Tibial nerve (tissue), 4 donors: ENCODE measurements around the gene FNDC4. TPM values are rescaled to one million over a fixed set of nuclear protein-coding genes. Genes with fewer than 3 reads are reported as not detected.
A peak's percentile ranks its signal among the peaks of the same experiment; 100 is the strongest.
"Not testable (repeated sequence)": the region's sequence is repeated elsewhere in the genome, so short reads cannot be mapped to it uniquely, and the experiment has no call there.

ENCODE experiments used
- DNase-seq, 2 donors: peaks; one replicate each; pipeline ENCODE4 v3.0.0-alpha.2; 2019; ENCODE audit warnings: low spot score in 2 of 2
- H3K27ac ChIP-seq, 4 donors: fragments of 200-600 bp; sonication (generic) in 3 of 4; one replicate each; pipeline ENCODE4 v1.5.1; 2017 to 2019; ENCODE audit warnings: mild to moderate bottlenecking in 1 of 4
- H3K27me3 ChIP-seq, 2 donors: fragments of 200-600 bp; sonication (generic) in 1 of 2; one replicate each; pipeline versions ENCODE4 v1.5.1 to v1.6.0; 2017 to 2019
- H3K36me3 ChIP-seq, 3 donors: fragments of 200-600 bp; sonication (generic); one replicate each; pipeline ENCODE4 v1.5.1; 2018 to 2019
- H3K4me1 ChIP-seq, 4 donors: fragments of 200-600 bp; sonication (generic) in 3 of 4; one replicate each; pipeline ENCODE4 v1.5.1; 2017 to 2019
- H3K4me3 ChIP-seq, 4 donors: fragments of 200-600 bp; sonication (generic) in 3 of 4; one replicate each; pipeline ENCODE4 v1.5.1; 2017 to 2019; ENCODE audit warnings: mild to moderate bottlenecking in 1 of 4, moderate library complexity in 1 of 4
- H3K9me3 ChIP-seq, 4 donors: fragments of 200-600 bp; sonication (generic) in 3 of 4; one replicate each; pipeline ENCODE4 v1.5.1; 2017 to 2019
- EP300 ChIP-seq, 2 donors: sonication (generic); formaldehyde crosslinking; IDR thresholded peaks; one replicate each; pipeline ENCODE4 v1.6.1; 2017; ENCODE audit warnings: antibody characterized with exemption in 2 of 2, mild to moderate bottlenecking in 1 of 2
- POLR2A ChIP-seq, 2 donors: fragments of 450-650 bp; IDR thresholded peaks; one replicate each; pipeline ENCODE4 v1.6.1; 2017; ENCODE audit warnings: antibody characterized with exemption in 2 of 2, mild to moderate bottlenecking in 2 of 2, moderate library complexity in 2 of 2
- WGBS, 2 donors: methylation state at CpG; one replicate each; pipeline ENCODE4 v1.1.5; 2018; 5-methylcytosine and 5-hydroxymethylcytosine counted together
- total RNA-seq, 4 donors: library from RNA; depleted of rRNA; stranded (reverse); fragments of >200 nt; gene quantifications; one replicate each; pipeline ENCODE4 v1.1.0, GENCODE V29; 2016
- TF ChIP-seq, protein P1 (sequence below), 5 experiments: fragments of 200-600 bp in 3 of 5; fragments of 450-650 bp in 2 of 5; sonication (generic) in 3 of 5; IDR thresholded peaks; one replicate each; pipeline ENCODE4 v1.5.1; 2016 to 2019; ENCODE audit warnings: antibody characterized with exemption in 5 of 5, mild to moderate bottlenecking in 3 of 5, moderate library complexity in 2 of 5

FNDC4 gene, protein sequence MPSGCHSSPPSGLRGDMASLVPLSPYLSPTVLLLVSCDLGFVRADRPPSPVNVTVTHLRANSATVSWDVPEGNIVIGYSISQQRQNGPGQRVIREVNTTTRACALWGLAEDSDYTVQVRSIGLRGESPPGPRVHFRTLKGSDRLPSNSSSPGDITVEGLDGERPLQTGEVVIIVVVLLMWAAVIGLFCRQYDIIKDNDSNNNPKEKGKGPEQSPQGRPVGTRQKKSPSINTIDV
- 10 to 100 TPM in 2 of 4 donors, 1 to 10 TPM in 2; 7.0 to 30.3 (median 9.3) TPM for total RNA-seq

DNA sequence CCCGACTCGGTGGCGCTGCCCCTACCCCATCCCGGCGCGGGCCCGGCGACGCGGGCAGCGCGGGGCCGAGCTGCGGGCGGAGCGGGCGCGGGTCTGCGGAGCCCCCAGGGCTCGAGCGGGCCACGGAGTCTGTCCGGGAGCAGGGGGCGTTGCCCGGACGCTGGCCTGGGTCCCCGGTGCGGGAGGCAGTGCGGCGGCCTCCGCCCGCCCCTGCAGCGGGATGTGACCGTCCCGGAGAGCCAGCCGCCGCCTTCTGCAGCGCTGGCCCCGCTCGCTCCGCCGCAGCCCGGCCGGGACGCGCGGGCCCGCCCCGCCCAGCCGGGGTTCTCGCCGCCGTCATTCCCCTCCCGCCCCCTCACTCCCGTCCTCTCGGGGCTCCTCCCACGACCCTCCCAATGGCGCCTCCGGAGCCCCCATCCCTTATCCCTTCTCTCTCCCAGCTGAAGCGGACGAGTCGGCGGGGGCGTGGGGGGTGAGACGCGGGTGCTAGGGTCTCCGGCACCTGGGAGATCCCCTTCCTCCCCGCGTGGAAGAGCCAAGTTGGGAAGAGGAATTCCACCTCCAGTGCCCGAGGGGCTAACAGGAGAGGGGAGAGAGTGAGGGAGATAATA, at the start of gene FNDC4:
Gene FNDC4 (minus strand): TSS at position 257 of the 611 bp plus-strand sequence. CDS start 521 bp downstream, outside the sequence.
- Histone ChIP-seq H3K9me3 (no peaks in the 10 kb centered on the region), H3K27ac (peak within 1 kb of the TSS in 3 of 4 donors; percentile 3 to 72 (median 46)), H3K4me1 (peaks cover 0 to 20% (median 3%) of the 10 kb centered on the region in 4 donors), H3K27me3 (peaks cover 0 to 14% of the 10 kb centered on the region in 2 donors), H3K36me3 (peaks cover 0 to 6% (median 0%) of the 10 kb centered on the region in 3 donors), H3K4me3 (peak within 1 kb of the TSS; percentile 45 to 73 (median 48))
- no peak for DNase-seq
- TF ChIP-seq, protein P1, sequence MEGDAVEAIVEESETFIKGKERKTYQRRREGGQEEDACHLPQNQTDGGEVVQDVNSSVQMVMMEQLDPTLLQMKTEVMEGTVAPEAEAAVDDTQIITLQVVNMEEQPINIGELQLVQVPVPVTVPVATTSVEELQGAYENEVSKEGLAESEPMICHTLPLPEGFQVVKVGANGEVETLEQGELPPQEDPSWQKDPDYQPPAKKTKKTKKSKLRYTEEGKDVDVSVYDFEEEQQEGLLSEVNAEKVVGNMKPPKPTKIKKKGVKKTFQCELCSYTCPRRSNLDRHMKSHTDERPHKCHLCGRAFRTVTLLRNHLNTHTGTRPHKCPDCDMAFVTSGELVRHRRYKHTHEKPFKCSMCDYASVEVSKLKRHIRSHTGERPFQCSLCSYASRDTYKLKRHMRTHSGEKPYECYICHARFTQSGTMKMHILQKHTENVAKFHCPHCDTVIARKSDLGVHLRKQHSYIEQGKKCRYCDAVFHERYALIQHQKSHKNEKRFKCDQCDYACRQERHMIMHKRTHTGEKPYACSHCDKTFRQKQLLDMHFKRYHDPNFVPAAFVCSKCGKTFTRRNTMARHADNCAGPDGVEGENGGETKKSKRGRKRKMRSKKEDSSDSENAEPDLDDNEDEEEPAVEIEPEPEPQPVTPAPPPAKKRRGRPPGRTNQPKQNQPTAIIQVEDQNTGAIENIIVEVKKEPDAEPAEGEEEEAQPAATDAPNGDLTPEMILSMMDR (IDR thresholded peaks at IDR 0.05) = no peak
- no peak for TF ChIP-seq POLR2A (IDR thresholded peaks at IDR 0.05)
- TF ChIP-seq EP300 (IDR thresholded peaks at IDR 0.05) = no peak
- WGBS, 2 donors = 1% methylated on average over 26 to 36 of the region's 70 CpGs

DNA sequence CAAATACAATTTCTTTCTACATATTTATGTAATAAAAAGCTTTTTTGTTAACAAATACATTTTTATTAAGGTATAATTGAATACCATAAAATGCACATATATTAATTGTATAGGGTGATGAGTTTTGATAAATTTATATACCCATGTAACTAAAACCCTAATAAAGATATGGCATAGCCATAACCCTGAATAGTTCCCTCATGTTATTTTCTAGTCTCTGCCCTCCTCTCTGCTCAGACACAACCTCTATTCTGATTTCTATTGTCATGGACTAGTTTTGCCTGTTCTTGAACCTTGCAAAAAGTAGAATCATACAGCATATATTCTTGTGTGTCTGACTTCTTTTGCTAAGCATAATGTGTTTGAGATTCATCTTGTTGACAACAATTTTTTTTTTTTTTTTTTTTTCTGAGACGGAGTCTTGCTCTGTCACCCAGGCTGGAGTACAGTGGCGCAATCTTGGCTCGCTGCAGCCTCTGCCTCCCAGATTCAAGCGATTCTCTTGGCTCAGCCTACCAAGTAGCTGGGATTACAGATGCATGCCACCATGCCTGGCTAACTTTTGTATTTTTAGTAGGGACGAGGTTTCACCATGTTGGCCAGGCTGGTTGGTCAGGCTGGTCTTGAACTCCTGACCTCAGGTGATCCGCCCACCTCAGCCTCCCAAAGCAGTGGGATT, 49.3 kb upstream of the FNDC4 start:
- H3K9me3 ChIP-seq = no peaks in the 10 kb centered on the region
- 91% methylated on average over 6 of the region's 6 CpGs for WGBS, 2 donors

DNA sequence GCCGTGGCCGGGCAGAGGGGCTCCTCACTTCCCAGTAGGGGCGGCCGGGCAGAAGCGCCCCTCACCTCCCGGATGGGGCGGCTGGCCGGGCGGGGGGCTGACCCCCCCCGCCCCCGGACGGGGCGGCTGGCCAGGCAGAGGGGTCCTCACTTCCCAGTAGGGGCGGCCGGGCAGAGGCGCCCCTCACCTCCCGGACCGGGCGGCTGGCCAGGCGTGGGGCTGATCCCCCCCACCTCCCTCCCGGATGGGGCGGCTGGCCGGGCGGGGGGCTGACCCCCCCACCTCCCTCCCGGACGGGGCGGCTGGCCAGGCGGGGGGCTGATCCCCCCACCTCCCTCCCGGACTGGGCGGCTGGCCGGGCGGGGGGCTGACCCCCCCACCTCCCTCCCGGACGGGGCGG, 44.6 kb upstream of the FNDC4 start:
- not testable (repeated sequence) for H3K4me3 ChIP-seq, H3K4me1 ChIP-seq, H3K27me3 ChIP-seq, H3K9me3 ChIP-seq, H3K27ac ChIP-seq, DNase-seq, H3K36me3 ChIP-seq
- WGBS, 2 donors = 33 to 73% methylated on average over 4 to 8 of the region's 35 CpGs

More for the DNA sequence above, 49.3 kb upstream of the FNDC4 start:
- TF ChIP-seq EP300 (IDR thresholded peaks at IDR 0.05) = no peak
- DNase-seq = no peak
- H3K27me3 ChIP-seq = no peaks in the 10 kb centered on the region
- H3K27ac ChIP-seq = no peak overlapping the region
- H3K36me3 ChIP-seq = no peaks in the 10 kb centered on the region
- no peaks in the 10 kb centered on the region for H3K4me1 ChIP-seq
- no peak overlapping the region for H3K4me3 ChIP-seq

DNA sequence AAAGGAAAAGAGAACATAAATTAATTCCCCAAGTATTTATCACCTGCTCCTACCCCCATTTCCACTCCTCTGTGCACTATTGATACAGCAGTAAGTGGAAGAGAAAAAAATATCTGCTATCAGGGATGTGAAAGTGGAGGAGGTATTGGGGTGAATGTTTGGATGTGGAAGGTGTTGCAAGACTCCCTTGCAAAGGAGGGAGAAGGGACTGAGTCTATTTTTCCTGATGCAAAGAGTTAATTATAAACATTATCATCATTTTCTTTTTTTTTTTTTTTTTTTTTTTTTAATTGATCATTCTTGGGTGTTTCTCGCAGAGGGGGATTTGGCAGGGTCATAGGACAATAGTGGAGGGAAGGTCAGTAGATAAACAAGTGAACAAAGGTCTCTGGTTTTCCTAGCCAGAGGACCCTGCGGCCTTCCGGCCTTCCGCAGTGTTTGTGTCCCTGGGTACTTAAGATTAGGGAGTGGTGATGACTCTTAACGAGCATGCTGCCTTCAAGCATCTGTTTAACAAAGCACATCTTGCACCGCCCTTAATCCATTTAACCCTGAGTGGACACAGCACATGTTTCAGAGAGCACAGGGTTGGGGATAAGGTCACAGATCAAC, 43.9 kb upstream of the FNDC4 start:
- not testable (repeated sequence) for H3K4me3 ChIP-seq, H3K27ac ChIP-seq
- 36 to 48% methylated on average over 4 to 6 of the region's 6 CpGs for WGBS, 2 donors

DNA sequence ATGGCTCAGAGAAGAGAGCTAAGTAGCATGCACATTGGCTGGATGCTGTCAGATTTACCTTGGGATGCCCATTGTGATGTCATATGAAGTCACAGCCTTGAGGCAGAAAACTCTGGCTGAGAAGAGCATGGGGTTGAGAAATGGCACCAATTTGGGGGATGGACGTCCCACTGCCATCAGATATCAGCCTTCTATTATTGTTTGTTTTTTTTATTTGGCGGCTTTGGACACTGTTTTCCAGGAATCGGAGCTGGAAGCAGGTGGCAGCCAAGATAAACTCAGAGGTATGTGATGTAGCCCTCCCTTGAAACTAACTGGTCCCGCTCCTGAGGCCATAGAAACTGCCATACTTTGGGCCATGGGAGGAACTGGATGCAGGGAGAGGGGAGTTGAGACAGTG, 42.3 kb upstream of the FNDC4 start:
- no peak overlapping the region for H3K4me3 ChIP-seq
- H3K27me3 ChIP-seq = no peaks in the 10 kb centered on the region
- 62 to 63% methylated on average over 4 of the region's 4 CpGs for WGBS, 2 donors
- TF ChIP-seq, protein P1 (IDR thresholded peaks at IDR 0.05) = no peak
- TF ChIP-seq EP300 (IDR thresholded peaks at IDR 0.05) (no peak), POLR2A (IDR thresholded peaks at IDR 0.05) (no peak)
- H3K4me1 ChIP-seq = no peaks in the 10 kb centered on the region
- DNase-seq = no peak
- H3K9me3 ChIP-seq = no peaks in the 10 kb centered on the region
- no peaks in the 10 kb centered on the region for H3K36me3 ChIP-seq
- H3K27ac ChIP-seq = no peak overlapping the region

More for the DNA sequence above, 43.9 kb upstream of the FNDC4 start:
- DNase-seq, H3K4me1 ChIP-seq, H3K9me3 ChIP-seq, H3K27me3 ChIP-seq, H3K36me3 ChIP-seq: not testable (repeated sequence)

DNA sequence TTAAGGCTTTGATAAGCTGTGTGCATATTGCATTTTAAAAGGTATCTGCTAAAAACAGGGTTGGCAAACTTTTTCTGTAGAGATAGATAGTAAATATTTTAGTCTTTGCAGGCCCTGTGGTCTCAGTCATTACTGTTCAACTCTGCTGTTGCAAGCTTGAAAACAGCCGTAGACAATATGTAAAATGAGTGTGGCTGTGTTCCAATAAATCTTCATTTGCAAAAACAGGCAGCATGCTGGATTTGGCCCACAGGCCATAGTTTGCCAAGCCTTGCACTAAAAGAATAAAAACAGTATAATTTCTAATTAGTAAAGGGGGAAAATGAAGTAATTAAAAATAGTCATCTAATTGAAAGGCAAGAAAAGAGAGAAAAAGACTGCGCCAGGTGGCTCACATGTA, 37.0 kb upstream of the FNDC4 start:
- no peak for TF ChIP-seq EP300 (IDR thresholded peaks at IDR 0.05)
- TF ChIP-seq, protein P1 (IDR thresholded peaks at IDR 0.05) = no peak
- no peak for TF ChIP-seq POLR2A (IDR thresholded peaks at IDR 0.05)
- no peaks in the 10 kb centered on the region for H3K27me3 ChIP-seq
- H3K27ac ChIP-seq = no peak overlapping the region
- WGBS, 2 donors = 72 to 76% methylated on average over 2 of the region's 2 CpGs
- H3K9me3 ChIP-seq = no peaks in the 10 kb centered on the region
- H3K36me3 ChIP-seq = no peaks in the 10 kb centered on the region
- no peak for DNase-seq
- H3K4me3 ChIP-seq = no peak overlapping the region
- no peaks in the 10 kb centered on the region for H3K4me1 ChIP-seq
